ENCODE data around the gene EHD1.

DNA sequence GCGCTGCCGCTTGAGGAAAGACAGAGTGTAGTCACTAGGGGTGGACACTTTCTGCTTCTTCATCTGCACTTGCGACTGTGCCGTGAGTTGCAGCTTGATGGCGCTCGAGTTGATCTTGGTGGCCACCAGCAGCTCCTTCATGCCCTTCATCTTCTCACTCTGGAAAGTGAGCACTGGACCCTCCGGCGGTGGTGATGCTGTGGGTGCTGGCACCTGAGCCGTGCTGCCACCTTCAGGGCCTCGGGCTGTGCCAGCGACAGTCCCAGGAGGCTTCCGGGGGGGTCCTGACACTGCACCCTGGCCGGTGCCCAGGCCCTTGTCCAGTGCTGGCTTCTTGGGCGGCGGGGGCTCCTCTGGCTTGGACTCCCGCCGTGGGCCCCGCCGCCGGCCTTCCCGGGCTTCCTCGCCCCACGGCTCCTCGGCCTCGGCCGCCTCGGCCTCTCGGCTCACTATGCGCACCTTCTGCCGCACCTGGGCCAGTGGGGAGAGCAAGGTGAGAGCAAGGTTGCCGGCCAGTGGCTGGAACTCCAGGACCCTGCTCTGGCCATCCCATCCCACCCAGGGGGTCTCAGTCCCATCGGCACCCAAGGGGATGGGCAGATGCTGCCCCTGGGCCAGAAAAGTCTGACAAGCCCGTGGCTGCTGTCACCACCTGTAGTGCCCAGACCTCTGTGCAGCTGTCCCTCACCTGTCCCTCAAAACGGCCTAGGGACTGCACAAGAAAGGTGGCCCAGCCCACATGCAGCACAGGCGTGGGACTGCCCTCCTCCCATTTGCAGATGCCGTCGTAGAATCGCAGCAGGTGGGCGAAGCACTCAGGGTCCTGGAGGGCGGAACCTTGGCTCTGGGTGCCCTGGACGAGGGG lies 73.8 kb downstream of the EHD1 start:
- TF ChIP-seq, protein P1, sequence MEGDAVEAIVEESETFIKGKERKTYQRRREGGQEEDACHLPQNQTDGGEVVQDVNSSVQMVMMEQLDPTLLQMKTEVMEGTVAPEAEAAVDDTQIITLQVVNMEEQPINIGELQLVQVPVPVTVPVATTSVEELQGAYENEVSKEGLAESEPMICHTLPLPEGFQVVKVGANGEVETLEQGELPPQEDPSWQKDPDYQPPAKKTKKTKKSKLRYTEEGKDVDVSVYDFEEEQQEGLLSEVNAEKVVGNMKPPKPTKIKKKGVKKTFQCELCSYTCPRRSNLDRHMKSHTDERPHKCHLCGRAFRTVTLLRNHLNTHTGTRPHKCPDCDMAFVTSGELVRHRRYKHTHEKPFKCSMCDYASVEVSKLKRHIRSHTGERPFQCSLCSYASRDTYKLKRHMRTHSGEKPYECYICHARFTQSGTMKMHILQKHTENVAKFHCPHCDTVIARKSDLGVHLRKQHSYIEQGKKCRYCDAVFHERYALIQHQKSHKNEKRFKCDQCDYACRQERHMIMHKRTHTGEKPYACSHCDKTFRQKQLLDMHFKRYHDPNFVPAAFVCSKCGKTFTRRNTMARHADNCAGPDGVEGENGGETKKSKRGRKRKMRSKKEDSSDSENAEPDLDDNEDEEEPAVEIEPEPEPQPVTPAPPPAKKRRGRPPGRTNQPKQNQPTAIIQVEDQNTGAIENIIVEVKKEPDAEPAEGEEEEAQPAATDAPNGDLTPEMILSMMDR (IDR thresholded peaks at IDR 0.05; ENCODE audit: insufficient read depth, low read length, poor library complexity, severe bottlenecking): no peak
- TF ChIP-seq EZH2phosphoT487 (conservative IDR thresholded peaks at IDR 0.05; ENCODE audit: low read length): no peak

Measured in SU-DHL-6 (cell line).